GM12873 (cell line): Measurements from ENCODE around the gene SCFD2.

Experiments used
- TF ChIP-seq, protein P1 (sequence below): IDR thresholded peaks from 2 replicates; pipeline ENCODE4 v1.5.1; 2012; ENCODE audit warnings: low read depth, mild to moderate bottlenecking, moderate library complexity, low read length, control low read depth; ENCODE audit not compliant: insufficient read depth; ENCODE audit errors: missing control alignments

The SCFD2 gene

DNA sequence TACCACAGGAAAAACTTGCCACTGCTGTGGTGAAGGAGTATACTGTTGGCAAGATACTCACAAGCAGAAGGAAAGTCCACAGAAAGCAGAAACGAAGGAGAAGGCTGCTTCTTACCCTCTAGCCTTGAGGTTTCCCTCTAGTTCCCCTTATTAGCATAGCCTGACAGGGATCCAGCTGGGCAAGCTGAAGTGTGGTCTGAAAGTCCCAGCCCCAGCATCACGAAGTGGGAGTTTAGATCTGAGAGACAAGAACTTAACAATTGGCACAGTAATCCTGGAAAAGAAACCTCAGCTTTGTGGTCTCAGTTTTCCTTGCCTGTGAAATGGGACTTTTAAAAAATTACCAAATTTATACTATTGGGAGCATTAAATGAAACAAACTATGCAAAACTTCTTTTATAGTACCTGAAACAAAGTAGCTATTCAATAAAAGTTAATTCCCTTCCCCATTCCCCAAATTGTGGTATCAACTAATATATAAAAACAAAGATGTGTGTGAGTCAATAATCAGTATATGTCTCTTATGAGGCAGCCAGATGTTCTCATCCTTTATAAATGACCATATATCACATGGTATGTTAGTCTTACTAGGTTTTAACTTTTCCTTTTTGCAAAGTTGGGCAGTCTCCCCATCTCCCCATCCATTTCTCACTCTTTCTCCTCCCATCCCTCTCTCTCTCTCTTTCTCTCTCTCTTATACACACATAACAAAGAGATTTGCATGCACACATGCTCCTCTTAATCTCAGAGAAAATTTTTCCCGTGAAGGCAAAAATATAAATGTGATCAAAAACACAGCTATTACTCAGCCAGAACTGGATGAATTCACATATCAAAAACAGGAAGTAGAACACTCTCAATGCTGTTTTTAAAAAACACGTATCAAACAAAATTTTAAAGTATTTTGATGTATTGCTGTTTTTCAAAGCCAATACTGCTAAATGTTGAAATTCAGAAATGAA, 57.8 kb downstream of the SCFD2 start:
- TF ChIP-seq, protein P1, sequence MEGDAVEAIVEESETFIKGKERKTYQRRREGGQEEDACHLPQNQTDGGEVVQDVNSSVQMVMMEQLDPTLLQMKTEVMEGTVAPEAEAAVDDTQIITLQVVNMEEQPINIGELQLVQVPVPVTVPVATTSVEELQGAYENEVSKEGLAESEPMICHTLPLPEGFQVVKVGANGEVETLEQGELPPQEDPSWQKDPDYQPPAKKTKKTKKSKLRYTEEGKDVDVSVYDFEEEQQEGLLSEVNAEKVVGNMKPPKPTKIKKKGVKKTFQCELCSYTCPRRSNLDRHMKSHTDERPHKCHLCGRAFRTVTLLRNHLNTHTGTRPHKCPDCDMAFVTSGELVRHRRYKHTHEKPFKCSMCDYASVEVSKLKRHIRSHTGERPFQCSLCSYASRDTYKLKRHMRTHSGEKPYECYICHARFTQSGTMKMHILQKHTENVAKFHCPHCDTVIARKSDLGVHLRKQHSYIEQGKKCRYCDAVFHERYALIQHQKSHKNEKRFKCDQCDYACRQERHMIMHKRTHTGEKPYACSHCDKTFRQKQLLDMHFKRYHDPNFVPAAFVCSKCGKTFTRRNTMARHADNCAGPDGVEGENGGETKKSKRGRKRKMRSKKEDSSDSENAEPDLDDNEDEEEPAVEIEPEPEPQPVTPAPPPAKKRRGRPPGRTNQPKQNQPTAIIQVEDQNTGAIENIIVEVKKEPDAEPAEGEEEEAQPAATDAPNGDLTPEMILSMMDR, result no peak

DNA sequence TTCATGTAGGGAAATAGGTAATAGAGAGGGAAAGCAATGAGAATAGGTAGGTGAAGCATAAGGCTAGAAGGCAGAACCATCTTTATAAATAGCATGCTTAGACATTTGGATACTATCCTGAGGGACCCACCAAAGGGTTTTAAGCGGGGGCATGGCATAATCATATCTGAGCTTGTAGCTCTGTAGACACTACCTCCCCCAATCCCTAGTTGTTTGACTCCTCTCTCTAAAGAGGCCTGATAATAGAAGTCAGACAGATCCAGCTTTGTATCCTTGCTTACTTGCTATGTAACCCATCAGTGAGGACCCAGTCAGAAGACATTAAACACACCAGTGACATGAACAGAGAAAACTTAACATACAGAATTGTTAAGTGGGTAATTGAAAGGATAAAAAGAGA, 58.7 kb downstream of the SCFD2 start:
- TF ChIP-seq, protein P1, result no peak

DNA sequence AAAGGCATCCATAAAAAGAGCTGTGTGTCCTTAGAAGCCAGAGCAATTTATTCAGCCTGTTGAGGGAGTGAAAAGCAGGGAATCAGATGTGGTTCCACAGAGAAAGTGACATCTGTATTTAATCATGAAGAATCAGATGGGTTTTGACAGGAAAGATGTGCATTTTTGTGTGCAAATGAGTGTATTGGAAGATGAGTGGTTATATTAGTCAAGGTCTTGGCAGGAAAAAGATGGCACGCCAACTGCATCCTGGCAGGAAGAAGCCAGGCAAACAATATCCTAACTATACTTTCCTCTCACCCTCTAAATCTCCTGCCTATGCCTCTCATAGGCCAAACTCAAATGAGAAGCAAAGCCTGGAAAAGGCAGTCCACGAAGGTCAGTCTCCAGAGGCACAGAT, 59.1 kb downstream of the SCFD2 start:
- TF ChIP-seq, protein P1, result no peak

DNA sequence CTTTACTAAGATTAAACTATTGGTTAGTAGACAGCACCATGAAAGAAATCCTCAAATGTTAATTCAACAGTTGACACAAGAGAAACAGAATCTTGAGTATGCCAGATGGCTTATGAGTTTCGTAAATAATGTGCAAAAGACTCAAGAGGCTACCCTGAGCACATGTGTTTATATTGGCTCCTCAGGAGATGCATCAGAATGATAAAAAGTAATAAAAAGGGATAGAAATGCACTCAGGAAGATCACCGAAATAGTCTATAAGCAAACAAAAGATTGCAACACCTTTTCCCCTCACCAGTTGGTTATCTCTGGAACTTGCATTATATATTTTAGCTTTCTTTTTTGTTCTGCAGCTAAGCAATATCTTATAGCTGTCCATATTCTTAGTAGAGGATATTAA, 84.4 kb downstream of the SCFD2 start:
- TF ChIP-seq, protein P1, result no peak

DNA sequence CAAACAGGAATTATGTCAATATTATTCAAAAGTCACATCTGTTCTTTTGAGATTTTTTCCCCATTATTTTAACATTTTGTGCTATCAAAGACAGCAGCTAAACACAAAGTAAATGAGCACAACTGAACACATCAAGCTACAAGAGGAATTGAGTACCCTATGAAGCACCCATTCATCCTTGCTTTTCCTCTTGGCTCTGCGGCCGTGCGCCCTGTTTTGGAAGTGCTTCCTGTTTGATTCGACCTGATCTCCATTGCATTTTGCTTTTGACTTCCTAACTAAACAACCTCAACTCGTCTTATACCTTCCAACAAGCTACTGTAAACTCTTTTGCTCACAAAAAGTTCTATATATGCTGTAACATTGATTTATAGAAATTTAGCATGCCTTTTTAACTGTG, 85.0 kb downstream of the SCFD2 start:
- TF ChIP-seq, protein P1, result no peak

DNA sequence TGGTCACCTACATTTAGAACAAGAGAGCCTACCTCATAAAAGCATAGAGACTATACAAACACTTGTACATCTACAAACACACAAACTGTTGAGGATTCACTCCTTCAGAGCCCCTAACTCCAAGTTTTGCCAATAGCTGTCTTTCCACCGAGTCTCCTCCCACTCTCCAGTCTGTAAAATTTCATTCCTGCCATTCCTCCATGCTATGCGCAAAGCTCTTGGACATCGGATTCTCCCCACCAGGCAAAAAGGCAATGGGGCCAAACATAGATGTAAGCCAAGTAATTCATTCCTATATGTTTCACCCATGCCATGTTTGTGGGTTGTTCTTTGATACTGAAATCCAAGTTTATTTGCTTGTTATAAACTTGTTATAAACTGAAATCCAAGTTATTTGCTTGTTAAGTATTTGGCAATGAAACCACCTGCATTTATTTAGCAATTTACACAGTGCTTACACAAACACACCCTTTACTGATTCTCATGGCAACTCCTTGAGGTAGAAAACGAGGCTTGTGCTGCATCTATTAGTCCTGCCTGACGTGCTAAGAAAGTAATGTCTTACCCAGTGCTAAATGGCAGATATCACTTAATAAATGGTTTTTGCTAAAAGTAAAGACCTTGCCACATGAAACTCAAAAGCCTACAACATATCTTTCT, 91.1 kb downstream of the SCFD2 start:
- TF ChIP-seq, protein P1, result no peak

DNA sequence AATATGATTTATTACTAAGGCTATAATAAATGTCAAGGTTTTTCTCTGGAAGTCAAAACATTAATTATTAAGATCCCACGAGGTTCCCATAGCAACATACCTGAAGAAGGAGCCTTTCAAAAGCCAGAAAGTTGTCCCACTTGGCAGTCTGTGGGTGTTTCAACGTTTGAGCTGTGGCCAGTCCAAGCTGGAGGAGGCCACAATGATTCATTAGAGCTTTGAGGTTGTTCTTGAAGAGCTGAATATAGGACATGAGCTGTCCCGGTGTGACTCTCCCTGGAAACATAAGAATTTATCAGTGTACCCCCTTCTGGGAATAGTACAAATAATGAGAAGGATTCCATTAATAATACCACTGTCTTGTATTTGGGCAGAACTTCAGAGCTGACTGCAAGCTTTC, 92.1 kb downstream of the SCFD2 start:
- TF ChIP-seq, protein P1, result no peak
